Measurements from ENCODE around the gene RBCK1. TPM values are rescaled to one million over a fixed set of nuclear protein-coding genes. Genes with fewer than 3 reads are reported as not detected.

The RBCK1 gene
- total RNA-seq, 1 donor from 2014 or later, result 119 TPM

- H3K4me1 Mint-ChIP-seq (ENCODE audit: unreplicated experiment), result peaks cover 9% of the 10 kb centered on the region
- peak overlapping the region; percentile 52 for H3K27ac Mint-ChIP-seq (ENCODE audit: unreplicated experiment)
- TF ChIP-seq, protein P1, sequence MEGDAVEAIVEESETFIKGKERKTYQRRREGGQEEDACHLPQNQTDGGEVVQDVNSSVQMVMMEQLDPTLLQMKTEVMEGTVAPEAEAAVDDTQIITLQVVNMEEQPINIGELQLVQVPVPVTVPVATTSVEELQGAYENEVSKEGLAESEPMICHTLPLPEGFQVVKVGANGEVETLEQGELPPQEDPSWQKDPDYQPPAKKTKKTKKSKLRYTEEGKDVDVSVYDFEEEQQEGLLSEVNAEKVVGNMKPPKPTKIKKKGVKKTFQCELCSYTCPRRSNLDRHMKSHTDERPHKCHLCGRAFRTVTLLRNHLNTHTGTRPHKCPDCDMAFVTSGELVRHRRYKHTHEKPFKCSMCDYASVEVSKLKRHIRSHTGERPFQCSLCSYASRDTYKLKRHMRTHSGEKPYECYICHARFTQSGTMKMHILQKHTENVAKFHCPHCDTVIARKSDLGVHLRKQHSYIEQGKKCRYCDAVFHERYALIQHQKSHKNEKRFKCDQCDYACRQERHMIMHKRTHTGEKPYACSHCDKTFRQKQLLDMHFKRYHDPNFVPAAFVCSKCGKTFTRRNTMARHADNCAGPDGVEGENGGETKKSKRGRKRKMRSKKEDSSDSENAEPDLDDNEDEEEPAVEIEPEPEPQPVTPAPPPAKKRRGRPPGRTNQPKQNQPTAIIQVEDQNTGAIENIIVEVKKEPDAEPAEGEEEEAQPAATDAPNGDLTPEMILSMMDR (IDR thresholded peaks at IDR 0.05), result no peak
- H3K27me3 Mint-ChIP-seq (ENCODE audit: unreplicated experiment), result no peaks in the 10 kb centered on the region
- no peaks in the 10 kb centered on the region for H3K36me3 Mint-ChIP-seq (ENCODE audit: unreplicated experiment)
- H3K9me3 Mint-ChIP-seq (ENCODE audit: unreplicated experiment), result no peaks in the 10 kb centered on the region
- H3K4me3 Mint-ChIP-seq (ENCODE audit: unreplicated experiment), result no peak overlapping the region
- no peak for DNase-seq (ENCODE audit: extremely low spot score, unreplicated experiment)
Observed at GRCh38 chr20:378961-379336, 29.1 kb upstream of the RBCK1 start.

DNA sequence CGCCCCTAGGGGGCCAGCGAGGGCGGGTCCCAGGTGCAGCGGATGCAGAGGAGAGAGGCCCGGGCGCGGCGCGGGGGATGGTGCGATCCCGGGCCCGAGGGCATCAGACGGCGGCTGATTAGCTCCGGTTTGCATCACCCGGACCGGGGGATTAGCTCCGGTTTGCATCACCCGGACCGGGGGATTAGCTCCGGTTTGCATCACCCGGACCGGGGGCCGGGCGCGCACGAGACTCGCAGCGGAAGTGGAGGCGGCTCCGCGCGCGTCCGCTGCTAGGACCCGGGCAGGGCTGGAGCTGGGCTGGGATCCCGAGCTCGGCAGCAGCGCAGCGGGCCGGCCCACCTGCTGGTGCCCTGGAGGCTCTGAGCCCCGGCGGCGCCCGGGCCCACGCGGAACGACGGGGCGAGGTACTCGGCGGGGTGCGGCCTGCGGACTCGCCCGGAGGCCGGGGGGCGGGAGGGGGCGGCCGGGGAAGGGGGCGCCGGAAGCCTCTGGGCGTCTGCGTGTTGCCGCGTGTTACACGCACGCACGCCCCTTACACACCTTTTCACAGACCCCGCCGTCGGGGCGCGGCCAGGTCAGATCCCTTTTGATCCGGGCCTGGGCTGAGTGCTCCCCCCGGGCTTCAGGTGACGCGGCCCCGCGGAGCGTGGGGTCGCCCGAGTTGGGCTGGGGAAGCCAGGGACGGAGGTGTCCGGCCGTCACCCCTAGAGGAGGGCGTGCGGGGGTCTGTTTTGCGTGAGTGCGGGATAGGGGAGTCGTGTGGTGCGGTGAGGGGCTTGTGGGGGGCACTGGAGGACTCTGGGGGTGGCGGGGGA lies 27.1 kb upstream of the RBCK1 start:
- TF ChIP-seq, protein P1 (IDR thresholded peaks at IDR 0.05), result no peak
- H3K9me3 Mint-ChIP-seq (ENCODE audit: unreplicated experiment), result no peaks in the 10 kb centered on the region
- H3K27ac Mint-ChIP-seq (ENCODE audit: unreplicated experiment), result peak overlapping the region; percentile 97
- DNase-seq (ENCODE audit: extremely low spot score, unreplicated experiment), result peak; percentile 94
- H3K4me1 Mint-ChIP-seq (ENCODE audit: unreplicated experiment), result peaks cover 11% of the 10 kb centered on the region
- peaks cover 4% of the 10 kb centered on the region for H3K36me3 Mint-ChIP-seq (ENCODE audit: unreplicated experiment)
- H3K4me3 Mint-ChIP-seq (ENCODE audit: unreplicated experiment), result peak overlapping the region; percentile 83
- H3K27me3 Mint-ChIP-seq (ENCODE audit: unreplicated experiment), result no peaks in the 10 kb centered on the region

GRCh38 chr20:381581-382290 lies 26.4 kb upstream of the RBCK1 start:
- Mint-ChIP-seq H3K9me3 (ENCODE audit: unreplicated experiment) (no peaks in the 10 kb centered on the region), H3K4me3 (ENCODE audit: unreplicated experiment) (peak overlapping the region; percentile 77), H3K4me1 (ENCODE audit: unreplicated experiment) (peaks cover 13% of the 10 kb centered on the region), H3K36me3 (ENCODE audit: unreplicated experiment) (peaks cover 6% of the 10 kb centered on the region), H3K27me3 (ENCODE audit: unreplicated experiment) (no peaks in the 10 kb centered on the region), H3K27ac (ENCODE audit: unreplicated experiment) (peak overlapping the region; percentile 78)
- TF ChIP-seq, protein P1 (IDR thresholded peaks at IDR 0.05), result no peak
- peak; percentile 89 for DNase-seq (ENCODE audit: extremely low spot score, unreplicated experiment)

DNA sequence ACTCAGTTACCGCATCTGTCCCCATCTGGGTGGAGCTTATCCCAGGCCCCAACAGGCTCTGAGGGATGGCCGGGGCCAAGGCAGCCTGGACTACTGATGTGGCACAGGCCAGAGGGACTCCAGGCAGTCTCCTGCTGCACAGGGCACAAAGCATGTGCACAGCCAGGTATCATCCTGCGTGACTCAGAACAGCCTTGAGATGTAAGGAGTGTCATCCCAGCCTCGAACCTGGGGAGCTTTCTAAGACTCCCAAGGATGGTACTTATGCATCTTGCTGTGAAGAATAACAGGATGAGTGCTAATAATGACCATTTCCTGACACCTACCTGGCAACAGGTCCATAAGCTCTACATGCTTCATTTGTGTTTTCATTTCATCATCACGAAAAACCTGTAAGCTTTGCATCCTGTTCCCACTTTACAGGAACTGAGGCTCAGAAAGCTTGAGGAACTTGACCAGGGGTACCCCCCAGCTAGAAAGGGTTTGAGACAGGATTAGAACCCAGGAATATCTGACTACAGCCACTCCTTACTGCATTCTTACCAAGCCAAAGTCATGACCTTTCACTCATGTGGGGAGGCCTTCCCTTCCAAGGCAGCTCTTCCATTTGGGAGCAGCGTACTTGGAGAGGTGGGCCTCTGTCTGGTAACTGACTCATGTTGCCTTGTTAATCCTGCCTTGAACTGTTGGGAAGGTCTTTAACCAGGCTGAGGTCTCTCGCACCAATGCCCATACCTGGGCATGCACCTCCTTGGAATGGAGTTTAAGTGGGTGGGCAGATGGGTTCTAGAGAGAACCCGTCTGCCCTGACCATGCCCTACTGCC lies 25.6 kb upstream of the RBCK1 start:
- Mint-ChIP-seq H3K27me3 (ENCODE audit: unreplicated experiment) (no peaks in the 10 kb centered on the region), H3K4me1 (ENCODE audit: unreplicated experiment) (peaks cover 13% of the 10 kb centered on the region)
- TF ChIP-seq, protein P1 (IDR thresholded peaks at IDR 0.05), result no peak

More for the DNA sequence above, 25.6 kb upstream of the RBCK1 start:
- Mint-ChIP-seq H3K36me3 (ENCODE audit: unreplicated experiment) (peaks cover 7% of the 10 kb centered on the region), H3K9me3 (ENCODE audit: unreplicated experiment) (no peaks in the 10 kb centered on the region), H3K27ac (ENCODE audit: unreplicated experiment) (peak overlapping the region; percentile 75), H3K4me3 (ENCODE audit: unreplicated experiment) (peak overlapping the region; percentile 77)
- no peak for DNase-seq (ENCODE audit: extremely low spot score, unreplicated experiment)

Measured in osteocyte (in vitro differentiated cells).